BLaER1 treated with 17β-estradiol and CSF1 and Interleukin-3, amounts not matched to agents 10 nM and 100 nM (cell line): Measurements from ENCODE around the gene KRT39.

ENCODE experiments used
- H3K27ac ChIP-seq, 11 experiments: shearing (Covaris generic); formaldehyde crosslinking; 2 replicates each; pipeline ENCODE4 v1.8.1; 2022
- H3K27me3 ChIP-seq, 11 experiments: shearing (Covaris generic); formaldehyde crosslinking; 2 replicates each; pipeline ENCODE4 v1.8.1; 2022
- H3K36me3 ChIP-seq, 11 experiments: shearing (Covaris generic); formaldehyde crosslinking; 2 replicates each; pipeline ENCODE4 v1.8.1; 2022
- H3K4me1 ChIP-seq, 10 experiments: shearing (Covaris generic); formaldehyde crosslinking; 2 replicates each; pipeline ENCODE4 v1.8.1; 2022
- H3K4me2 ChIP-seq, 11 experiments: shearing (Covaris generic); formaldehyde crosslinking; 2 replicates each; pipeline ENCODE4 v1.8.1; 2022
- H3K4me3 ChIP-seq, 10 experiments: shearing (Covaris generic); formaldehyde crosslinking; 2 replicates each; pipeline ENCODE4 v1.8.1; 2022
- H3K9ac ChIP-seq, 11 experiments: shearing (Covaris generic); formaldehyde crosslinking; 2 replicates each; pipeline ENCODE4 v1.8.1; 2022
- H3K9me3 ChIP-seq, 11 experiments: shearing (Covaris generic); formaldehyde crosslinking; replicated peaks in 1 of 11; 2 replicates each; pipeline ENCODE4 v1.8.1; 2022
- H4K20me1 ChIP-seq, 11 experiments: shearing (Covaris generic); formaldehyde crosslinking; 2 replicates each; pipeline ENCODE4 v1.8.1; 2022
- Cebpa-rat ChIP-seq, 11 experiments: shearing (Covaris generic); IDR thresholded peaks; 2 replicates each; pipeline ENCODE4 v1.8.1; 2022

The KRT39 gene

GRCh38 chr17:40915721-40916256 lies 51.0 kb downstream of the KRT39 start:
- no peaks in the 10 kb centered on the region for H4K20me1 ChIP-seq
- no peaks in the 10 kb centered on the region for H3K9me3 ChIP-seq
- H3K4me1 ChIP-seq: peaks cover 0 to 62% (median 33%) of the 10 kb centered on the region in 10 experiments; a peak in 15 of 20 replicates
- H3K4me2 ChIP-seq: peak overlapping the region in 6 of 11 experiments; percentile 17 to 70 (median 56); a peak in 10 of 22 replicates
- no peak overlapping the region for H3K9ac ChIP-seq
- no peak; a peak in 1 of 22 replicates for TF ChIP-seq Cebpa-rat (IDR thresholded peaks at IDR 0.05)
- H3K4me3 ChIP-seq: no peak overlapping the region
- no peaks in the 10 kb centered on the region for H3K27me3 ChIP-seq
- H3K27ac ChIP-seq: peak overlapping the region in 5 of 11 experiments; percentile 13 to 51 (median 46); a peak in 8 of 22 replicates
- no peaks in the 10 kb centered on the region for H3K36me3 ChIP-seq

- no peak for TF ChIP-seq Cebpa-rat (IDR thresholded peaks at IDR 0.05)
- peaks cover 0 to 68% (median 33%) of the 10 kb centered on the region in 10 experiments; a peak in 15 of 20 replicates for H3K4me1 ChIP-seq
- peak overlapping the region in 6 of 11 experiments; percentile 3 to 51 (median 41); a peak in 8 of 22 replicates for H3K27ac ChIP-seq
- no peaks in the 10 kb centered on the region for H4K20me1 ChIP-seq
- no peaks in the 10 kb centered on the region for H3K9me3 ChIP-seq
- no peaks in the 10 kb centered on the region for H3K27me3 ChIP-seq
- H3K9ac ChIP-seq: no peak overlapping the region
- no peak overlapping the region for H3K4me3 ChIP-seq
- H3K36me3 ChIP-seq: no peaks in the 10 kb centered on the region
- peak overlapping the region in 6 of 11 experiments; percentile 17 to 70 (median 54); a peak in 10 of 22 replicates for H3K4me2 ChIP-seq
These were observed 51.5 kb downstream of the KRT39 start for GRCh38 chr17:40915199-40915661.

- Histone ChIP-seq H4K20me1 (no peaks in the 10 kb centered on the region), H3K4me2 (peak overlapping the region in 4 of 11 experiments; percentile 60 to 83 (median 74); a peak in 7 of 22 replicates), H3K27me3 (no peaks in the 10 kb centered on the region), H3K9me3 (no peaks in the 10 kb centered on the region), H3K36me3 (no peaks in the 10 kb centered on the region), H3K4me1 (peaks cover 0 to 76% (median 33%) of the 10 kb centered on the region in 10 experiments; a peak in 15 of 20 replicates), H3K9ac (no peak overlapping the region), H3K4me3 (no peak overlapping the region), H3K27ac (peak overlapping the region in 3 of 11 experiments; percentile 13 to 51 (median 46); a peak in 3 of 22 replicates)
- TF ChIP-seq Cebpa-rat (IDR thresholded peaks at IDR 0.05): no peak
These were observed 52.5 kb downstream of the KRT39 start for GRCh38 chr17:40914075-40914855.

GRCh38 chr17:40912486-40913210 lies 54.1 kb downstream of the KRT39 start:
- Histone ChIP-seq H3K9ac (no peak overlapping the region), H3K27ac (peak overlapping the region in 7 of 11 experiments; percentile 2 to 63 (median 38); a peak in 10 of 22 replicates), H3K4me1 (peaks cover 0 to 76% (median 33%) of the 10 kb centered on the region in 10 experiments; a peak in 15 of 20 replicates), H3K9me3 (no peaks in the 10 kb centered on the region), H3K4me2 (peak overlapping the region in 8 of 11 experiments; percentile 16 to 83 (median 64); a peak in 15 of 22 replicates), H3K4me3 (no peak overlapping the region), H3K27me3 (no peaks in the 10 kb centered on the region), H4K20me1 (no peaks in the 10 kb centered on the region), H3K36me3 (no peaks in the 10 kb centered on the region)
- no peak for TF ChIP-seq Cebpa-rat (IDR thresholded peaks at IDR 0.05)

GRCh38 chr17:40910441-40910841 lies 56.3 kb downstream of the KRT39 start:
- no peaks in the 10 kb centered on the region for H3K36me3 ChIP-seq
- no peak overlapping the region for H3K4me2 ChIP-seq
- H3K4me3 ChIP-seq: no peak overlapping the region
- H3K27ac ChIP-seq: no peak overlapping the region
- no peaks in the 10 kb centered on the region for H3K27me3 ChIP-seq
- H3K4me1 ChIP-seq: peaks cover 0 to 61% (median 26%) of the 10 kb centered on the region in 10 experiments; a peak in 16 of 20 replicates
- no peaks in the 10 kb centered on the region for H4K20me1 ChIP-seq
- no peak for TF ChIP-seq Cebpa-rat (IDR thresholded peaks at IDR 0.05)
- no peaks in the 10 kb centered on the region for H3K9me3 ChIP-seq
- no peak overlapping the region for H3K9ac ChIP-seq

GRCh38 chr17:40909755-40910154 lies 57.0 kb downstream of the KRT39 start:
- Histone ChIP-seq H3K27ac (no peak overlapping the region), H3K4me1 (peaks cover 0 to 54% (median 21%) of the 10 kb centered on the region in 10 experiments; a peak in 16 of 20 replicates), H3K4me2 (peak overlapping the region in 2 of 11 experiments; percentile 7 to 32; a peak in 3 of 22 replicates), H4K20me1 (no peaks in the 10 kb centered on the region), H3K9me3 (no peaks in the 10 kb centered on the region), H3K36me3 (no peaks in the 10 kb centered on the region), H3K27me3 (no peaks in the 10 kb centered on the region), H3K4me3 (no peak overlapping the region), H3K9ac (no peak overlapping the region)
- TF ChIP-seq Cebpa-rat (IDR thresholded peaks at IDR 0.05): no peak

GRCh38 chr17:40909351-40909750 lies 57.4 kb downstream of the KRT39 start:
- Histone ChIP-seq H3K36me3 (no peaks in the 10 kb centered on the region), H3K4me2 (peak overlapping the region in 2 of 11 experiments; percentile 7 to 32; a peak in 3 of 22 replicates), H3K9me3 (no peaks in the 10 kb centered on the region), H3K9ac (no peak overlapping the region), H3K27ac (no peak overlapping the region), H3K4me3 (no peak overlapping the region), H3K27me3 (no peaks in the 10 kb centered on the region), H4K20me1 (no peaks in the 10 kb centered on the region), H3K4me1 (peaks cover 0 to 50% (median 20%) of the 10 kb centered on the region in 10 experiments; a peak in 16 of 20 replicates)
- no peak for TF ChIP-seq Cebpa-rat (IDR thresholded peaks at IDR 0.05)
